Chondrocyte (in vitro differentiated cells): ENCODE measurements around the gene STRN. TPM values are rescaled to one million over a fixed set of nuclear protein-coding genes. Genes with fewer than 3 reads are reported as not detected.

Source experiments
- DNase-seq: peaks from one replicate; pipeline ENCODE4 v3.0.0; 2021; ENCODE audit warnings: mixed read lengths, low spot score
- H3K27ac Mint-ChIP-seq: one replicate; pipeline ENCODE4 v1.8.0; 2021; ENCODE audit warnings: mild to moderate bottlenecking, moderate library complexity, mixed read lengths; ENCODE audit not compliant: unreplicated experiment
- H3K27me3 Mint-ChIP-seq: 2 replicates; pipeline ENCODE4 v1.8.0; 2021; ENCODE audit warnings: low read depth, mixed read lengths
- H3K36me3 Mint-ChIP-seq: 2 replicates; pipeline ENCODE4 v1.8.0; 2021; ENCODE audit warnings: low read depth, mixed read lengths
- H3K4me1 Mint-ChIP-seq: 2 replicates; pipeline ENCODE4 v1.8.0; 2021; ENCODE audit warnings: low read depth, mild to moderate bottlenecking, mixed read lengths
- H3K4me3 Mint-ChIP-seq: one replicate; pipeline ENCODE4 v1.8.0; 2021; ENCODE audit warnings: mild to moderate bottlenecking, moderate library complexity, mixed read lengths; ENCODE audit not compliant: unreplicated experiment
- H3K9me3 Mint-ChIP-seq: 2 replicates; pipeline ENCODE4 v1.8.0; 2021; ENCODE audit warnings: low read depth, mixed read lengths
- CTCF ChIP-seq: fragments of 200-600 bp; sonication (generic); IDR thresholded peaks from 2 replicates; pipeline ENCODE4 v1.5.0; 2021; ENCODE audit warnings: antibody characterized with exemption, mild to moderate bottlenecking, moderate library complexity
- total RNA-seq: library from RNA; stranded (reverse); gene quantifications from 3 replicates; pipeline ENCODE4 v1.2.1, GENCODE V29; 2021

The STRN gene
- total RNA-seq, 1 donor from 2014 or later: 27.5 TPM

GRCh38 chr2:36921984-36922383 is 44.4 kb downstream of the STRN start:
- Mint-ChIP-seq H3K4me3 (no peak overlapping the region), H3K36me3 (no peaks in the 10 kb centered on the region), H3K9me3 (no peaks in the 10 kb centered on the region), H3K27ac (no peak overlapping the region), H3K27me3 (no peaks in the 10 kb centered on the region), H3K4me1 (peaks cover 28% of the 10 kb centered on the region)
- no peak for TF ChIP-seq CTCF
- DNase-seq: no peak

GRCh38 chr2:36919041-36919837 is 47.1 kb downstream of the STRN start:
- Mint-ChIP-seq H3K27ac (no peak overlapping the region), H3K9me3 (no peaks in the 10 kb centered on the region), H3K4me1 (peaks cover 13% of the 10 kb centered on the region), H3K36me3 (peaks cover 2% of the 10 kb centered on the region), H3K27me3 (no peaks in the 10 kb centered on the region), H3K4me3 (no peak overlapping the region)
- TF ChIP-seq CTCF: no peak
- DNase-seq: no peak

- H3K4me1 Mint-ChIP-seq: peaks cover 13% of the 10 kb centered on the region
- H3K27ac Mint-ChIP-seq: no peak overlapping the region
- H3K36me3 Mint-ChIP-seq: peaks cover 2% of the 10 kb centered on the region
- no peaks in the 10 kb centered on the region for H3K9me3 Mint-ChIP-seq
- DNase-seq: no peak
- no peaks in the 10 kb centered on the region for H3K27me3 Mint-ChIP-seq
- TF ChIP-seq CTCF: peak; percentile 85
- H3K4me3 Mint-ChIP-seq: no peak overlapping the region
Observed at GRCh38 chr2:36918307-36918706, 48.0 kb downstream of the STRN start.

GRCh38 chr2:36915627-36916026 is 50.7 kb downstream of the STRN start:
- Mint-ChIP-seq H3K27me3 (no peaks in the 10 kb centered on the region), H3K27ac (no peak overlapping the region), H3K36me3 (peaks cover 2% of the 10 kb centered on the region), H3K4me1 (peaks cover 3% of the 10 kb centered on the region), H3K9me3 (no peaks in the 10 kb centered on the region), H3K4me3 (no peak overlapping the region)
- TF ChIP-seq CTCF: no peak
- DNase-seq: no peak

GRCh38 chr2:36912695-36913094 is 53.6 kb downstream of the STRN start:
- Mint-ChIP-seq H3K4me3 (no peak overlapping the region), H3K4me1 (no peaks in the 10 kb centered on the region), H3K36me3 (peaks cover 2% of the 10 kb centered on the region), H3K9me3 (no peaks in the 10 kb centered on the region), H3K27ac (no peak overlapping the region), H3K27me3 (no peaks in the 10 kb centered on the region)
- DNase-seq: no peak
- TF ChIP-seq CTCF: no peak
